Hematopoietic multipotent progenitor cell treated with erythropoietin and hydrocortisone succinate and interleukin-3 and kit ligand, for 15 days (in vitro differentiated cells): ENCODE results near the gene TACR2.
A peak's percentile ranks its signal among the peaks of the same experiment; 100 is the strongest.
"Not testable (repeated sequence)": the region's sequence is repeated elsewhere in the genome, so short reads cannot be mapped to it uniquely, and the experiment has no call there.

Experiments used
- DNase-seq: peaks from one replicate; pipeline ENCODE4 v3.0.0-alpha.2; 2015; ENCODE audit warnings: low spot score

TACR2 gene

DNA sequence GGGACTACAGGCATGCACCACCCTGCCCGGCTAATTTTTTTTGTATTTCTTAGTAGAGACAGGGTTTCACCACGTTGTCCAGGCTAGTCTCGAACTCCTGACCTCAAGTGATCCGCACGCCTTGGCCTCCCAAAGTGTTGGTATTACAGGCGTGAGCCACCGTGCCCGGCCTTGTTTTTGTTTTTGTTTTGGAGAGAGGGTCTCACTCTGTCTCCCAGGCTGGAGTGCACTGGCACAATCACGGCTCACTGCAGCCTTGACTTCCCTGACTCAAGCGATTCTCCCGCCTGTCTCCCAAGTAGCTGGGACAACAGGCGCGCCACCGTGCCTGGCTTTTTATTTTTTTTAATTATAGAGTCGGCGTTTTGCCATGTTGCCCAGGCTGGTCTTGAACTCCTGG is 33.7 kb upstream of the TACR2 start:
- not testable (repeated sequence) for DNase-seq

DNA sequence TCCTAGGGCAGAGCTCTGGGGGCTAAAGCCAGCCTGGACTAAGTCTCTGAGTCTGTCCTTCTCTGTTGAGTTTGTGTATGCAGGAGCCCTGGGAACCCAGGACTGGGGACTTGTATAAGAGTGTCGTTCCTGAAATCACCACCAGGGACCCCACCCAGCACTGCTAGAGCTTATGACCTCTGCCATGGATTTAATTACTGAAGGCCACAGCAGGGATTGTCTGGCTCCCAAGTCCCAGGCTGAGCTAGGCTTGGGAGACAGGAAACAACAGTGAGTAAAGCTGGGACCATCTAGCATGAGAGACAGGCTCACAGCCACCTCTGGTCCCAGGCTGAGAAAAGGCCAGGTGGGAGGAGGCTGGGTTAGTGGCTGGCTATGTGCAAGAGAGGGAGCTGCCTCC is 33.1 kb upstream of the TACR2 start:
- peak; percentile 10 for DNase-seq

DNA sequence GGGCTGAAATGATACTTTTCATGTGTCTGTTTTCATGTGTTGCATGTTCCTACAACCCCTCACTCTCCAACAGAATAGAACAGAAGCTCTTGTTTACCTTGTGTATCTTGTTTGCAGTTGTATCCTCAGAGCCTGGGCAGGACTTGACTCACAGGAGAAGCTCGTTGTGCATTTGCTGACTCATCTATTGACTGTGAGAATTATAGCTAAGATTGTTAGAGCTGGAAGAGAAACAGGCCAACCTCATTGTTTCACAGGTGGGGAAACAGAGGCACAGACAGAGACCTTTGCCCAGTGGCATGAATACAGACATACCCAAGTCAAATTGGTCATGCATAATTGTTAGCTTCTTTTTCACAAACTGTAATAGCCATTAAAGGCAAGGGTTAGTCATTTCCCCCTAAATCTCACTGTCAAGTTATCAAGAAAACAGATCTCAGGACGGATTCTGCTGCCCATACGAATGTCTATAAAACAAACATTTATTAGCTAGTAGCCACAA is 30.0 kb upstream of the TACR2 start:
- no peak for DNase-seq

DNA sequence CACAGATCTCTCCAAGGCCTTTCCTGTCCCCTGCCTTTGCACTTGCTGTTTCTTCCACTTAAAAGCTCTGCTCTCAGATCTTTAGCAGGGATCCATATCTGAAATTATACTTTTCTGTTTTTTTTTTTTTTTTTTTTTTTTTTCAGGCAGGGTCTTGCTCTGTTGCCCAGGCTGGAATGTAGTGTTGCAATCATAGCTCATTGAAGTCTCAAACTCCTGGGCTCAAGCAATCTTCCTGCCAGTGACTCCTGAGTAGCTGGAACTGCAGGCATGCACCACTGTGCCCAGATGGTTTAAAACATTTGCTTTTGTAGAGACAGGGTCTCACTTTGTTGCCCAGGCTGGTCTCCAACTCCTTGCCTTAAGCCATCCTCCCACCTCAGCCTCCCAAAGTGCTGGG is 29.5 kb upstream of the TACR2 start:
- no peak for DNase-seq

DNA sequence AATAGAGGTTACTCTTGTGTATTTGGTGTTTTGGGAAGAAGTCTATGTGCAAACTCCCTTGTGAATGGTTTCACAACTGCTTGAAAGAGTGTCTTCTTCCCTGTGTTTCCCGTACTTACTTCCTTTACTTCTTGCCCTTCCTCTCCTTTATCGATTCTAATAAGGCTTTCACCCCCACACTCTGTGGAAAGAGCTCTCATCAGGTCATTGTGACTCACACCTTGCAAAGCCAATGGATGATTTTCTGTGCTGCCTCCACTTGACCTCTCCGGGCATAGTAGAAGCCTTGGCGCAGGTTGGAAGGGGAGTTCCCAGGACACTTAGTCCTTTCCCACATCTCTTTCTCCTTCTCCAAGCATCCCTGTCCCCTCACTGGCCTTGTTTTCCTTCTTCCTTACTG is 28.3 kb upstream of the TACR2 start:
- no peak for DNase-seq

DNA sequence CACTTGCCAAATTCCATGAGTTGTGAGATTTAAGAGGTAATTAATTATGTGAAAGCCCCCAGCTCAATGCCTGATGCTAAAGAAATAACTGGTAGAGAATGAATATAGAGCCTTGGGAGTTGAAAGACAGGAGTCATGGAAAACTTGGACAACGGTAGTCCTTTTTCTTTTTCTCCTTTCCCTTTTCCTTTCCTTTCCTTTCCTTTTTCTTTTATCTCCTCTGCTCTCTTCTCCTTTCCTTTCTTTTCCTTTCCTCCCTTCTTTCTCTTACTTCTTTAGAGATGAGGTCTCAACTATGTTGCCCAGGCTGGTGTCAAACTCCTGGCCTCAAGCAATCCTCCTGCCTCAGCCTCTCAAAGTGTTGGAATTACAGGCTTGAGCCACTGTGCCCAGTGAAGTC is 26.6 kb upstream of the TACR2 start:
- DNase-seq, result no peak

DNA sequence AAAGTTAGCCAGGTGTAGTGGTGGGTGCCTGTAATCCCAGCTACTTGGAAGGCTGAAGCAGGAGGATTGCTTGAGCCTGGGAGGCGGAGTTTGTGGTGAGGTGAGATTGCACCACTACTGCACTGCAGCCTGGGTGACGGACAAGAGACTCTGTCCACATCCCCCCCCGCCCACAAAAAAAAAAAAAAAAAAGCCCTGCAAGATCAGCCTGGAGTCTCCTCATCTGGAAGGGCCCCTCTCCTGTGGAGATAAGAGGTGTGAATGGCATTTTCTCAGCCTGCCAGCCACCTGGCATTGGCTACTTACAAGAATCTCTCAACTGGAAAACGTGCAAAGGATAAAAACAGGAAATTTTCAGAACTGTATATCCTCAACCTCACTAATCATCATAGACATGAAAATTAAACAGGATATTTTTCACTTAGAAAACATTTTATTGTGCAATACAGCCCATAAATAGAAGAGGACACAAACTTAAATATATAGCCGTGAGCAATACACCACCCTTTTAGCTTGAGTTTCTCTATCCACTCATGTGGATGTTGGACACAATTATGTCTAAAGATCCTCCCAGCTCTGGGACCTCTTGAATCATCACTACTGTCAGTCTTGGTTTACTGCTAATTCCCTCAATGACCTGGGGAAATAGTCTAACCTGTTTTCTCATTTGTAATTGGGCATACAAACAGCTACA is 23.2 kb upstream of the TACR2 start:
- no peak for DNase-seq

DNA sequence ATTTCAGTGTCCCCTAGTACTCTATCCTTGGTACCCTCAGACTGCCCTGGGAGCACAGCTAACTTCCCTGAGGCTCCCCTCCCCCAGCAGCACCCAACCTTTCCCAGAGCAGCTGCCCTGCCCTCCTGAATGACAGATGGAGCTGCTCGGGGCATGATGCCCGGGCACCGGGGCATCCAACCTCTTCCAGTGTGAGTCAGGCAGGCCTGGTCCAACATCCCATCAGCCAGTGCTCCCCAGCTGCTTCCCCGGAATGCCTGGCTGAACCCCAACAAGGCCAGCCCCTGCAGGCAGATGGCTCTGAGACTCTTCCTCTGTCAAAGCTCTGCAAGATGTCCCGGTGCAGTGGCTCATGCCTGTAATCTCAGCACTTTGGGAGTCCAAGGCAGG is 22.6 kb upstream of the TACR2 start:
- DNase-seq, result no peak

DNA sequence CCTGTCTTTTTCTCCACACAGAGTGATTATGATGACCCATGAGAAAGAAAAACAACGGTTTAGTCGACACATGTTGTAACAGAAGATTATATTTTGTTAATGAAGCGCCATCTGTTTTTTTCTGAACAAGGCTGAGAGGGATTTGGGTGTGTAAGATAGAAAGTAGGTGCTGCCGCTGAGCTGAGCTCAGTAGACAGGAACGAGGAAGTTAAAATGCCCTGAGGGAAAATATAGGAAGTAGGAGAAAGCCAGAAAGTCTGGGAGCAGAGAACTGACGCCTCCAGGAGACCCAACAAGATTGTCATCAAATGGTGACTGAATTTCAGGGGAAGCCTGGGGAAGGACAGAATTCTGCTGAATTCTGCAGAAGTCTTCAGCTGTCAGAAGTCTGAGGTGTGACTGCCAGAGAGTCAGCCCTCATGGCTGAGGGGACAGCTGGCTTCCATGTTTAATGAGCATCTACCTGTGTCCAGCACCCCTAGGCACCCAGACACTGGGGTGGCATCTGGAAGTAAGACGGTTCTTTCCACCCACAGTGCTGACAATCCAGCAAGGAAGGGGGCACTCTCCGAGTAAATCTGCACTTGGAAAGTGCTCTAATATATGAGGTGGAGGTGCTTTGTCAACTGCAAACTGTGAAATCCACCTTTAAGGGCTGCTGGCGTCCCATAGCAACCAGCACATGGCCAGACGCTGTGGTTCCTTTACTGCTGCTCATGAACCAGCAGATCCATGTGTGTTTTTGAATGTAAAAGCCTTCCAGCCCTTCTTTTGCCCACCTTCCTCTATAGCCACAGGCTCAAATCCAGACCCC is 22.0 kb upstream of the TACR2 start:
- no peak for DNase-seq

DNA sequence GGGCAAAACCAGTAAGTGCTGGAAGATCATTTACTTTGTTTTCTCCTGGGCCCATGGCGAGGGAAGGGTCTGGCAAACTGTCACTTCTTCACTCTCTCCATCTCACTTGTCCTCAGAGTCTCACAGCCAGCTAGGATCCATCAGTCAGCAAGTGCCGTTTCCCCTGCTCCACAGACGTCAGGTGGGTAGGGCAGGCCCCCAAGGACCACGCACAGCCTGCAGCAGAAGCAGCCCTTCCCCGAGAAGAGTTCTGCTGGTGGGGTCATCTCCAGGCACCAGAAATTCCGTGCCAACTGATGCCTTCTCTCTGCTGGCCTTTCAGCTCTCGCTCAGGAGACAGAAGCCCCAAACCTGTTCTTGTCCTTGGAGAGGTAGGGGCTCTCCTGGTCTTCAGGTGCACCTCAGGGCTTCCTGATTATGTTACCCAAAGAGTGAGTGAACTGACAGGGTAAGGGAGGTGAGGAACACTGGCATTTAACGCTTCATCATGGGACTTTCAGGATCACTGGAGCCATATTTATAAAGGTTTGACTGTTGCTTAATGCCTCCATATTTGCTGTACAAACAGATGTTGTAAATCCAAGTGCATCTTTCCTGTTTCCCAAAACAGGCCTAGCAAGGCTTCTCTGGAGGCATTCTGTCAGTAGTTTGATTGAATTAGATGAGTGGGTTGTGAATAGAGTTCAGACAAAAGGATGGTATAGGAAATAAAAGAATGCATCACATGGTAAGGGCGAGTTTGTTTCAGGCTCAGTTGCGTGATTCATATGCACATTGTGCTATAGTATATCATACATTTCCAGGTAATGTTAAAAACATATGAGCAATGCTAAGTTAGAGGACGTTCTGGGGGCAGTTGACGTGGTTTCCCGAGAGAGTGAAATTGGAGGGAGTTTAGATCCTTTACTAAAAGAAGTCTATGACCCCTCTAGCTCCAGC is 20.9 kb upstream of the TACR2 start:
- DNase-seq, result no peak

DNA sequence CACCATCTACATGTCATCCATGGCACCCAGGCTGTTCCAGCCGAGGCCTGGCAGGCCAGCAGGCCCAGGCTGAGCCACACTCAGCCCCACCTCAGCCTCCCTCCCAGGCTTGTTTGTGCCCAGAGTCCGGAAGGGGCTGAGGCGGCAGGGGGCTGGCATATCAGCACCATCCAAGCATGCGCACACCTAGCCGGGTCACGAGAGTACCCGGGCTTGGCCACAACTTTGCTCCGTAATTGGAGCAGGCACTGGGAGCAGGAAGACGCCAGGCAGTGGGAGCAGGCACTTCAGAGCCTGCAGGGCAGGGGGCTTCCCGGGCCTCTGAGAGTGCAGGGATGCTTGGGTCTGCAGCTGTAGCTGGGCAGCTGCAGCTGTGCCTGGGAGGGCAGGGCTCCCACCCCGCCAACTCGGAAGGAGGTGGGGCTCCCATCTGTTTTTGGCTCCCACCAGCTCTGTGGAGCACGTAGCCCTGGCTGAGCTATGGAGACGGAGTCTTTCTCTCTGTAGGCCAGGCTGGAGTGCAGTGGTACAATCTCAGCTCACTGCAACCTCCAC is 19.3 kb upstream of the TACR2 start:
- no peak for DNase-seq

DNA sequence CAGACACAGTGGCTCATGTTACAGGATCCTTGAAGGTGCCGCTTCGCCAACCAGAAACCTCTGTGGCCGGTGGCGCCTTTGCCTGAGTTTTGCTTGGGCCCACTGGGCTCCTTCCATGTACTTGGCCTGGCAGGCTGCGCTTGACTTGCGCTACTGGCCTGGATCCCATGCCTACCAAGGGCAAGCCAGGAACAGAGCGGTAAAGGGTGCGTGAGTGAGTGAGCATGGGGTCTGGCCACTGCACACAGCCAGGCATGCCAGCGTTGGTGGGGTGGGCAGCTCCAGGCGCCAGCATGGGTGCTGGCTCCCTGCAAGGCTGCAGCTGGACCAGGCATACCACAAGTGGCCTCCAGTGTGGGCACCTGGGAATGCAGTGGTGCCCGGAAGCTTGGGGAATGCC is 18.2 kb upstream of the TACR2 start:
- DNase-seq, result no peak

DNA sequence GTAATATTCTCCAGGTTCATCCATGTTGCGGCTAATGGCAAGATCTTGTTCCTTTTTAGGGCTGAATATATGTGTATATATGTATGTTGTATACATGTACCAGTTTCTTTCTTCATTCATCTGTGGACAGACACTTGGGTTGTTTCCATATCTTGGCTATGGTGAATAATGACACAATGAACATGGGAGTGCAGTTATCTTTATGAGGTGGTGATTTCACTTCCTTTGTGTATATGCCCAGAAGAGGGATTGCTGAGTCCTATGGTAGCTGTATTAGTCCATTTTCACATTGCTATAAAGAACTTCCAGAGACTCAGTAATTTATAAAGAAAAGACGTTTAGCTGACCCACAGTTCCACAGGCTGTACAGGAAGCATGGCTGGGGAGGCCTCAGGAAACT is 17.5 kb upstream of the TACR2 start:
- no peak for DNase-seq

DNA sequence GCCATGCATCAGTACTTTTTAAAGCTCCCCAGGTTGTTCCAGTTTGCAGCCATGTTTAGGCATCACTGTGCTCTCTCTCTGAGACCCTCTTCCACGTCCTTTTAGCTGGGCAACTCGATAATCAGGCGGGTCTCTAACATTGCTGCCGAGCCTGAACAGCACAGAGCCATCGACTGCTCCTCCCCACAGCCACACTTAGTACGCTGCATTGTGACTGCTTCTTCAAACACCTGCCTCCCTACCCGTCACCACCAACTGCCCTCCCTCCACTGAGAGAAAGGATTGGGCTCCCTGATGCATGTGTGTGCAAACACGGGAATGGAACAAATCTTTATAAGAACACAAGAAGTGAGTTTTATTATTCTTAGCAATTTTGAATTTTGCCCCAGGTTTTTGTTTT is 11.4 kb upstream of the TACR2 start:
- DNase-seq, result no peak

DNA sequence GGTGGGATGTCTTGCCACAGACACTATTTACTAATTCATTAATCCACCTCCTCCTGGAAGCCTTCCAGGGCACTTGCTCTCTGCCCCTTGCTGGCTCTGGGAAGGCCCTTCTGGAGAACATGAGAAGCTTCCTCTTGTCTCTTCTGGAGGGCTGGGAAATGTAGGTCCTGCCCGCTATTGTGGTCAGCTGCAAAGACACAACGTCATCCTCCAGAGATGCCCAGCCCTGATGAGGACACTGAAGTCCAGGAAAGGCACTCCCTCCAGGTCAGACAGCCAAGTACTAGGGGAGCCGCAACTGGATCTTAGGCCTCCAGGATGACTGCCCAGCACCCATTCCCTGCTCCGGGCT is 9.6 kb upstream of the TACR2 start:
- no peak for DNase-seq

DNA sequence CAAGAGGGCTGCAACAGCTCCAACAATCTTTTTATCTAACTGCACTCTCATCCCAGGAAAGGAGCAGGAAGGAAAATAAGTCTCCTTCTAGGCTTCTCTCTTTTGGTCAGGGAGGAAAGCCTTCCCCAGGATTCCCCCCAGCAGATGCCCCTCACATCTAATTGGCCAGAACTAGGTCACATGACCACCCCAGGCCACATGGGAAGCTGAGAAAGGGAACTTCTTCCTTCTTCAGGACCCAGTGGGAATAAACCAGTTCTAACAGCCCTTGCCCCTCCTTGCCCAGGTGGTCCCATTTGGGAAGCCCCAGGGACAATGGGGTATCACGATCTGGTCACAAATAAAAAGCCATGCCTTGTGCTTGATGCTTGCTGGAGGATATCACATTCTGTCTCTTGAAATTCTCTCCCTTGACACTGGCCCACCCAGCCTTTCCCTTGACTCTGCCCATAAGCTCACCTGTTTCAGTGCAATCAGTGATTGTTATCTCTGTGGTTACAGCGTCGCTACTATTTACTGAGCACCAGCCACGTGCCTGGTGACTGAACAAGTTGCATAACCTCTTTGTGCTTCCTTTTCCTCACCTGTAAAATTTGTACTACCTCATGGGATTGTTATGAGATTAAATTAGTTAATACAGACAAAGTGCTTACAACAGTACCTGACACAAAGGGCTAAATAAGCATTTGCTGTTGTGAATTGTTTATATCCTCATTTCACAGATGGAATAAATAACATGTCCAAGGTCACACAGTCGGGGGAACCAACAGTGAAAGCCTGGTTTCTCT is 9.0 kb upstream of the TACR2 start:
- DNase-seq, result no peak

DNA sequence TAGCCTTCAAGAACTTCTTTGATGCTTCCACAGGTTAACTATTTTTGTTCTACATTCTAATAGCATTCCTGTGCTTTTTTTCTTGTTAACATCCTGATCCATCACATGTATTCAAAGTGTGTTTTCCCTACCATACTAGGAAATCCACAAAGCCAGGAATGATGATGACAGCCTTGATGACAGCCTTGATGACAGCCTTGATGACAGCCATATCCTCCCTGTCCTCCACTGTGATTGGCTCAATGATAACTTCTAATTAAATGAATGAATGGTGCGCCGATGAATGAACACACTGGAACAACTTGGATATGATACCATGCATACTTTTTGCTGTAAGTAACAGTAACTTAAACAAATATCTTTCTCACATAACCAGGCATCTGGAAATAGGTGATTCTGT is 8.3 kb upstream of the TACR2 start:
- no peak for DNase-seq

DNA sequence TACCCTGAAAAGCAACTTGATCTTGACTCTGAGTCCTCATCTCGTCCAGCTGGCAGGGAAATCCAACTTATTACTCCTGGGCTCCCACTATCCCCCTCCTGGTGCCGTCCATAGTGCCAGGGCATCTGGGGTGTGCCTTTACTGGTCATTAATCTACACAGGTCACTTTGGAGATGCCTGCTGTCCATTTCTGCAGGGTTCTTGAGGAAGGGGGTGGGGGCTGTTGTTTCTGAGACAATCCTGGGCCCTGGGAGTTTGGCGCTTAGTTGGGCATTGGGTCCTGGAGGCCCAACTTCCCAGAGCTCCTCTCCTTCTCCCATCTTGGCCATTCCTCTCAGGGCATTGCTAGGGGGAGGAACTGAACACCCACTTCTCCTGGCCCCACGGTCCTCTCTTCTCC is 6.0 kb upstream of the TACR2 start:
- DNase-seq, result no peak

DNA sequence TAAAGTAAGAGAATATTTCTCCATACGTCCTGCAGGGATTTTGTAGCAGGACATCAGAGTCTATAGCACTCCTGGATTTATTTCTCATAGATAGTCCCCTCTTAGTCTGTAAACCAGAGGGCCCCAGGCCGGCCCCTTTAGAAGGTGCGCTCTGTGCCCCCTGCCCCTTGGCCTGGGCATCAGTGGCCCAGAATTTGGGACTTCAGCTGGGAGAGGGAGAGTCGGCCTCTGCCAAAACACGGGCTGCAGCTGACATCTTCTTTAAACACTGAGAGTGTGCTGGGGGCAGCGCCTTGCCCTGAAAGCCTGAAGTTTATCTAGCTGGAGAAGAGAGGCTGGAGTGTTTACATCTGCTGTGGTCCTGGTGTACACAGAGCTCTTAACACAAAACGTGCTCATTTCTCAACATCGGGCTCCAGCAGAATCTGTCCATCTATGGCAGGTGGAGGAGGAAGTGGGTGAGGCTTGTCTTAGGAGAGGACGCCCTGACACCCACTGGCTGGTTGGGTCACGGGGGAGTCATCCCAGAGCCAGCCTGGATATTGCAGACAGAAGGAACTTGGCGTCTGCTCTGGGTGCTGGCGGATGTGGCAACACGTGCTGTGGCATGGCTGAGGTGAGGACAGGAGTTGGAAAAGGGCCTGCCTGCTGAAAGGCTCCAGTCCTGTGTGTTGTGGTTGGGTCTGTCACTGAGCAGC is 5.0 kb upstream of the TACR2 start:
- DNase-seq, result no peak

DNA sequence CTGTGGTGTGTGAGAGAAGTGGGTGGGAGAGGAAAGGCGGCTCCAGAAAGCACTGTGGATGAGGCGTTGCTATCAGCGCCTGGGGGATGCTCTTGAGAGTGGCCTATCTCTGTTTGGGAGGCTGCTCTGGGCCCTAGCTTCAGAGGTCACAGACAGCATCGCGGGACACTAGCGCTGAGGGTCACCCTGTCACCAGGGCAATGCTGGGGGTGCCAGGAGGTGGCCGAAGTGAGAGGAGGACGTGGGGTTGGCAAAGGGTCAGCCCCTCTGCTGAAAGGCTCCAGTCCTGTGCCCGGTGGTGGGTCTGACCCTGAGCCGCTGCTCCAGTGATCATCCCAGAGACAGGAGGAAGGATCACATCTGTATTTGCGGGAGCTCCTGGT is 3.0 kb upstream of the TACR2 start:
- DNase-seq, result no peak
